ENCODE results near the gene PHGDH. TPM values are rescaled to one million over a fixed set of nuclear protein-coding genes. Genes with fewer than 3 reads are reported as not detected.
A peak's percentile ranks its signal among the peaks of the same experiment; 100 is the strongest.

Gene PHGDH
- total and polyA plus RNA-seq, 9 of the 15 experiments (the other 6 are each of a cell fraction or from before 2014, with no cell fraction given) = 6.7 to 84.2 (median 36.2) TPM

GRCh38 chr1:119737040-119737682 is 25.4 kb downstream of the PHGDH start (continued):
- TF ChIP-seq TCF3 (CRISPR knock-in tag; IDR thresholded peaks at IDR 0.05) = peak; percentile 98
- TF ChIP-seq POLR3A (IDR thresholded peaks at IDR 0.05; ENCODE audit: borderline replicate concordance, extremely low read depth, insufficient read depth, insufficient read length) = no peak
- peak; percentile 77; the same call in 1 of the 2 replicates for TF ChIP-seq ERF (CRISPR knock-in tag; IDR thresholded peaks at IDR 0.05)
- peak; percentile 83; the same call in 1 of the 2 replicates for TF ChIP-seq ZNF644 (tag; IDR thresholded peaks at IDR 0.05; ENCODE audit: low read depth)
- peak in 1 of 2 experiments; percentile 71; a peak in 1 of 4 replicates for TF ChIP-seq KDM4B (IDR thresholded peaks at IDR 0.05; ENCODE audit: borderline replicate concordance in 2 of 2, low read depth in 1 of 2)
- TF ChIP-seq C11orf30 (IDR thresholded peaks at IDR 0.05; ENCODE audit: low read depth) = peak; percentile 99
- no peak for TF ChIP-seq ZNF239 (CRISPR knock-in tag; IDR thresholded peaks at IDR 0.05)
- TF ChIP-seq NR4A1 (CRISPR knock-in tag; IDR thresholded peaks at IDR 0.05) = 0 out of 2 replicates have a peak, but pooled peaks have one; percentile 35
- peak; percentile 91 for TF ChIP-seq NR4A1 (tag; IDR thresholded peaks at IDR 0.05)
- no peak for TF ChIP-seq PRMT5 (CRISPR knock-in tag; IDR thresholded peaks at IDR 0.05)
- TF ChIP-seq BCOR (IDR thresholded peaks at IDR 0.05) = peak; percentile 61
- TF ChIP-seq KDM1A (IDR thresholded peaks at IDR 0.05) = peak; percentile 97 to 98
- TF ChIP-seq TARDBP (IDR thresholded peaks at IDR 0.05) = peak; percentile 69; the same call in 1 of the 2 replicates
- TF ChIP-seq ZNF431 (CRISPR knock-in tag; IDR thresholded peaks at IDR 0.05) = 0 out of 2 replicates have a peak, but pooled peaks have one; percentile 50
- no peak for TF ChIP-seq IRF1 (CRISPR knock-in tag; IDR thresholded peaks at IDR 0.05; ENCODE audit: borderline replicate concordance)
- no peak for TF ChIP-seq SETDB1 (IDR thresholded peaks at IDR 0.05; ENCODE audit: low read length)
- peak; percentile 60; the same call in 1 of the 2 replicates for TF ChIP-seq BHLHE40 (IDR thresholded peaks at IDR 0.05; ENCODE audit: low read length)
- peak; percentile 62 for TF ChIP-seq ETV1 (tag; conservative IDR thresholded peaks at IDR 0.05; ENCODE audit: low read depth)
- no peak for TF ChIP-seq PHTF2 (CRISPR knock-in tag; IDR thresholded peaks at IDR 0.05)
- TF ChIP-seq TCF7 (IDR thresholded peaks at IDR 0.05; ENCODE audit: borderline replicate concordance) = peak; percentile 81; the same call in 1 of the 2 replicates
- peak in 1 of 2 experiments; percentile 96; a peak in 2 of 4 replicates for TF ChIP-seq ZMIZ1 (IDR thresholded peaks at IDR 0.05; ENCODE audit: low read depth in 2 of 2, low read length in 2 of 2)
- peak; percentile 98 for TF ChIP-seq MAFF (IDR thresholded peaks at IDR 0.05; ENCODE audit: low read length)
- no peak for TF ChIP-seq E4F1 (CRISPR knock-in tag; IDR thresholded peaks at IDR 0.05; ENCODE audit: borderline replicate concordance)
- no peak for TF ChIP-seq EZH2 (IDR thresholded peaks at IDR 0.05; ENCODE audit: borderline replicate concordance, low read depth, low read length)

Measured in K562 (cell line).